AG10803 (cell line): ENCODE data around the gene SHC3.

ENCODE experiments used
- DNase-seq: peaks from one replicate; pipeline ENCODE4 v3.0.0; 2010; ENCODE audit warnings: low read depth
- H3K4me3 ChIP-seq: 2 replicates; pipeline ENCODE4 v1.5.1; 2011; ENCODE audit warnings: mild to moderate bottlenecking, low read length, control low read depth
- CTCF ChIP-seq: conservative IDR thresholded peaks from 2 replicates; pipeline ENCODE4 v1.5.1; 2011; ENCODE audit warnings: mild to moderate bottlenecking, low read length, control low read depth, inconsistent platforms

Gene SHC3

GRCh38 chr9:89029788-89030187 lies 148.8 kb downstream of the SHC3 start:
- no peak for DNase-seq
- H3K4me3 ChIP-seq = no peak overlapping the region
- no peak for TF ChIP-seq CTCF

GRCh38 chr9:89026876-89027275 lies 151.7 kb downstream of the SHC3 start:
- H3K4me3 ChIP-seq = no peak overlapping the region
- no peak for TF ChIP-seq CTCF
- no peak for DNase-seq

- DNase-seq = peak; percentile 11
Measured at GRCh38 chr9:89025553-89025952, 153.1 kb downstream of the SHC3 start.

GRCh38 chr9:89024727-89025126 lies 153.9 kb downstream of the SHC3 start:
- no peak overlapping the region for H3K4me3 ChIP-seq
- no peak for TF ChIP-seq CTCF
- DNase-seq = no peak

More at GRCh38 chr9:89025553-89025952, 153.1 kb downstream of the SHC3 start:
- TF ChIP-seq CTCF = no peak
- H3K4me3 ChIP-seq = no peak overlapping the region

- peak; percentile 10 for DNase-seq
- H3K4me3 ChIP-seq = no peak overlapping the region
- TF ChIP-seq CTCF = no peak
Measured at GRCh38 chr9:89023740-89024139, 154.9 kb downstream of the SHC3 start.

GRCh38 chr9:89022902-89023301 lies 155.7 kb downstream of the SHC3 start:
- H3K4me3 ChIP-seq = no peak overlapping the region
- DNase-seq = peak; percentile 68
- TF ChIP-seq CTCF = no peak

- peak; percentile 2 for DNase-seq
- H3K4me3 ChIP-seq = no peak overlapping the region
- no peak for TF ChIP-seq CTCF
Measured at GRCh38 chr9:89022001-89022759, 156.4 kb downstream of the SHC3 start.
